ENCODE results near the gene TMEM217.

TMEM217 gene

DNA sequence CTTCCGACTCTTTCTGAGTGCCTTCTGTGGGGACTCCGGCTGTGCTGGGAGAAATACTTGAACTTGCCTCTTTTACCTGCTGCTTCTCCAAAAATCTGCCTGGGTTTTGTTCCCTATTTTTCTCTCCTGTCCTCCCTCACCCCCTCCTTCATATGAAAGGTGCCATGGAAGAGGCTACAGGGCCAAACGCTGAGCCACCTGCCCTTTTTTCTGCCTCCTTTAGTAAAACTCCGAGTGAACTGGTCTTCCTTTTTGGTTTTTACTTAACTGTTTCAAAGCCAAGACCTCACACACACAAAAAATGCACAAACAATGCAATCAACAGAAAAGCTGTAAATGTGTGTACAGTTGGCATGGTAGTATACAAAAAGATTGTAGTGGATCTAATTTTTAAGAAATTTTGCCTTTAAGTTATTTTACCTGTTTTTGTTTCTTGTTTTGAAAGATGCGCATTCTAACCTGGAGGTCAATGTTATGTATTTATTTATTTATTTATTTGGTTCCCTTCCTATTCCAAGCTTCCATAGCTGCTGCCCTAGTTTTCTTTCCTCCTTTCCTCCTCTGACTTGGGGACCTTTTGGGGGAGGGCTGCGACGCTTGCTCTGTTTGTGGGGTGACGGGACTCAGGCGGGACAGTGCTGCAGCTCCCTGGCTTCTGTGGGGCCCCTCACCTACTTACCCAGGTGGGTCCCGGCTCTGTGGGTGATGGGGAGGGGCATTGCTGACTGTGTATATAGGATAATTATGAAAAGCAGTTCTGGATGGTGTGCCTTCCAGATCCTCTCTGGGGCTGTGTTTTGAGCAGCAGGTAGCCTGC lies 83.2 kb downstream of the TMEM217 start:
- peak overlapping the region; percentile 100 for H3K9ac ChIP-seq (ENCODE audit: low read length)
- peak overlapping the region; percentile 95 for H3K27ac ChIP-seq (ENCODE audit: low read length)
- peak overlapping the region; percentile 95 for H3K4me2 ChIP-seq (ENCODE audit: low read length)

DNA sequence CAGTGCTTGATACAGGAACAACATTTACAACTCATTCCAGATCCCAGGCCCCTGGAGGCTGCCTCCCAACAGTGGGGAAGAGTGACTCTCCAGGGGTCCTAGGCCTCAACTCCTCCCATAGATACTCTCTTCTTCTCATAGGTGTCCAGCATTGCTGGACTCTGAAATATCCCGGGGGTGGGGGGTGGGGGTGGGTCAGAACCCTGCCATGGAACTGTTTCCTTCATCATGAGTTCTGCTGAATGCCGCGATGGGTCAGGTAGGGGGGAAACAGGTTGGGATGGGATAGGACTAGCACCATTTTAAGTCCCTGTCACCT lies 83.8 kb downstream of the TMEM217 start:
- H3K79me2 ChIP-seq (ENCODE audit: low read length) = peaks cover 62% of the 10 kb centered on the region
- peaks cover 64% of the 10 kb centered on the region for H3K36me3 ChIP-seq (replicated peaks; ENCODE audit: low read depth, low read length)
- peaks cover 50% of the 10 kb centered on the region for H3K4me1 ChIP-seq (ENCODE audit: low read length)
- H3K27ac ChIP-seq (ENCODE audit: low read length) = peak overlapping the region; percentile 95
- TF ChIP-seq EZH2phosphoT487 (IDR thresholded peaks at IDR 0.05; ENCODE audit: low read depth) = no peak
- TF ChIP-seq, protein P1, sequence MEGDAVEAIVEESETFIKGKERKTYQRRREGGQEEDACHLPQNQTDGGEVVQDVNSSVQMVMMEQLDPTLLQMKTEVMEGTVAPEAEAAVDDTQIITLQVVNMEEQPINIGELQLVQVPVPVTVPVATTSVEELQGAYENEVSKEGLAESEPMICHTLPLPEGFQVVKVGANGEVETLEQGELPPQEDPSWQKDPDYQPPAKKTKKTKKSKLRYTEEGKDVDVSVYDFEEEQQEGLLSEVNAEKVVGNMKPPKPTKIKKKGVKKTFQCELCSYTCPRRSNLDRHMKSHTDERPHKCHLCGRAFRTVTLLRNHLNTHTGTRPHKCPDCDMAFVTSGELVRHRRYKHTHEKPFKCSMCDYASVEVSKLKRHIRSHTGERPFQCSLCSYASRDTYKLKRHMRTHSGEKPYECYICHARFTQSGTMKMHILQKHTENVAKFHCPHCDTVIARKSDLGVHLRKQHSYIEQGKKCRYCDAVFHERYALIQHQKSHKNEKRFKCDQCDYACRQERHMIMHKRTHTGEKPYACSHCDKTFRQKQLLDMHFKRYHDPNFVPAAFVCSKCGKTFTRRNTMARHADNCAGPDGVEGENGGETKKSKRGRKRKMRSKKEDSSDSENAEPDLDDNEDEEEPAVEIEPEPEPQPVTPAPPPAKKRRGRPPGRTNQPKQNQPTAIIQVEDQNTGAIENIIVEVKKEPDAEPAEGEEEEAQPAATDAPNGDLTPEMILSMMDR (IDR thresholded peaks at IDR 0.05; ENCODE audit: low read depth, low read length) = no peak
- H3K4me2 ChIP-seq (ENCODE audit: low read length) = peak overlapping the region; percentile 95
- no peaks in the 10 kb centered on the region for H3K9me3 ChIP-seq (ENCODE audit: insufficient read depth, low read length)
- H2AFZ ChIP-seq (ENCODE audit: low read depth, low read length) = no peak overlapping the region
- H4K20me1 ChIP-seq (ENCODE audit: insufficient read depth, low read length) = peaks cover 39% of the 10 kb centered on the region
- H3K9ac ChIP-seq (ENCODE audit: low read length) = peak overlapping the region; percentile 100
- H3K4me3 ChIP-seq (ENCODE audit: low read length) = peak overlapping the region; percentile 89
- no peaks in the 10 kb centered on the region for H3K27me3 ChIP-seq (ENCODE audit: low read depth, low read length)

More for the DNA sequence above, 83.2 kb downstream of the TMEM217 start:
- H4K20me1 ChIP-seq (ENCODE audit: insufficient read depth, low read length) = peaks cover 39% of the 10 kb centered on the region
- peaks cover 50% of the 10 kb centered on the region for H3K4me1 ChIP-seq (ENCODE audit: low read length)
- H2AFZ ChIP-seq (ENCODE audit: low read depth, low read length) = no peak overlapping the region
- H3K9me3 ChIP-seq (ENCODE audit: insufficient read depth, low read length) = no peaks in the 10 kb centered on the region
- peaks cover 59% of the 10 kb centered on the region for H3K79me2 ChIP-seq (ENCODE audit: low read length)
- TF ChIP-seq, protein P1 (IDR thresholded peaks at IDR 0.05; ENCODE audit: low read depth, low read length) = no peak
- TF ChIP-seq EZH2phosphoT487 (IDR thresholded peaks at IDR 0.05; ENCODE audit: low read depth) = no peak
- peaks cover 64% of the 10 kb centered on the region for H3K36me3 ChIP-seq (replicated peaks; ENCODE audit: low read depth, low read length)
- no peaks in the 10 kb centered on the region for H3K27me3 ChIP-seq (ENCODE audit: low read depth, low read length)
- H3K4me3 ChIP-seq (ENCODE audit: low read length) = peak overlapping the region; percentile 89

DNA sequence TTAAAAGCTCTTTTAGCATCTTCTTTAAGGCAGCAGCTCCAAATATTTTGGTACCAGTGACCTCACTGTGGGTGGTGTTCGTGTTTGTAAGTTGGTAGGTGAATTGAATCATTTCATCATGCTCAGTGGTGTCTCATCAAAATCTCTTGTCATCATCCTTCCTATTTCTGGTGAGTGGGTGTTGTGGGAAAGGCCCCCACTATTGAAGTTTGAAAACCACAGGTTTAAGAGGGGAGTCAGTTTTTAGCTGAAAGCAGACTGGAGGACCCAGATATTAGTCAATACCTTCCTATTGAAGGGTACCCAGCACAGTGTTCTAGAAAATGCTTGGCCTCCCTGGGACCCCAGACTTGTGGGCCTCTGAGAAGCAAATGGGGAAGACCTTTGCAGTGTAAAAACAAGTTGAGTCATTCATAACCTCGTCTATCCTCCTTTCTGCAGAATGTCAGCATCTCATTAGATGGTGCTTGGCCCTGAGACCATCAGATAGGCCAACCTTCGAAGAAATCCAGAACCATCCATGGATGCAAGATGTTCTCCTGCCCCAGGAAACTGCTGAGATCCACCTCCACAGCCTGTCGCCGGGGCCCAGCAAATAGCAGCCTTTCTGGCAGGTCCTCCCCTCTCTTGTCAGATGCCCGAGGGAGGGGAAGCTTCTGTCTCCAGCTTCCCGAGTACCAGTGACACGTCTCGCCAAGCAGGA lies 84.3 kb downstream of the TMEM217 start:
- Histone ChIP-seq H3K79me2 (ENCODE audit: low read length) (peaks cover 67% of the 10 kb centered on the region), H3K9me3 (ENCODE audit: insufficient read depth, low read length) (no peaks in the 10 kb centered on the region), H3K36me3 (replicated peaks; ENCODE audit: low read depth, low read length) (peaks cover 64% of the 10 kb centered on the region), H3K9ac (ENCODE audit: low read length) (peak overlapping the region; percentile 100), H2AFZ (ENCODE audit: low read depth, low read length) (no peak overlapping the region), H3K4me3 (ENCODE audit: low read length) (peak overlapping the region; percentile 89), H4K20me1 (ENCODE audit: insufficient read depth, low read length) (peaks cover 39% of the 10 kb centered on the region), H3K27ac (ENCODE audit: low read length) (peak overlapping the region; percentile 95), H3K27me3 (ENCODE audit: low read depth, low read length) (no peaks in the 10 kb centered on the region), H3K4me1 (ENCODE audit: low read length) (peaks cover 50% of the 10 kb centered on the region), H3K4me2 (ENCODE audit: low read length) (peak overlapping the region; percentile 95)
- no peak for TF ChIP-seq EZH2phosphoT487 (IDR thresholded peaks at IDR 0.05; ENCODE audit: low read depth)
- TF ChIP-seq, protein P1 (IDR thresholded peaks at IDR 0.05; ENCODE audit: low read depth, low read length) = no peak

DNA sequence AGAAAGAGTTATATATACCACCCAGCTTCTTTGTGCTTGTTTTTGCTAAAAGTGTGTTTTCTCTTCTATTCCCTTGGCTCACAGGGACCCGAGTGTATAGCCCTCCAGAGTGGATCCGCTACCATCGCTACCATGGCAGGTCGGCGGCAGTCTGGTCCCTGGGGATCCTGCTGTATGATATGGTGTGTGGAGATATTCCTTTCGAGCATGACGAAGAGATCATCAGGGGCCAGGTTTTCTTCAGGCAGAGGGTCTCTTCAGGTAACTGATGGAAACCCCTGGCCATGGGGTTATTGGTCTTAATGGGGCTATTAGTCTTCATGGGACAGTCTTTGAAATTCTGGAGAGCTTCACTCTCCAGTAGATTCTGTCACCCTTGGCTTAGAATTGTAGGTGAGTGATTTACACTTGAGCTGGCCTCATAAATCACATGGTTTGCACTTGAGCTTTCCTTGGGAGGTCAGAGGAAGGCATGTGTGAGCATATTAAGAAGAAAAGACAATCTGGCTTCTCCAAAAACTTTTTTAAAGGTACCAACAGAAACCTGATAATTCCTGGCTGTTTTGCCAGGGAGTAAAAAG lies 84.9 kb downstream of the TMEM217 start:
- no peaks in the 10 kb centered on the region for H3K9me3 ChIP-seq (ENCODE audit: insufficient read depth, low read length)
- H4K20me1 ChIP-seq (ENCODE audit: insufficient read depth, low read length) = peaks cover 39% of the 10 kb centered on the region
- H3K9ac ChIP-seq (ENCODE audit: low read length) = peak overlapping the region; percentile 100
- H2AFZ ChIP-seq (ENCODE audit: low read depth, low read length) = no peak overlapping the region
- TF ChIP-seq EZH2phosphoT487 (IDR thresholded peaks at IDR 0.05; ENCODE audit: low read depth) = no peak
- TF ChIP-seq, protein P1 (IDR thresholded peaks at IDR 0.05; ENCODE audit: low read depth, low read length) = no peak
- peak overlapping the region; percentile 89 for H3K4me3 ChIP-seq (ENCODE audit: low read length)
- H3K79me2 ChIP-seq (ENCODE audit: low read length) = peaks cover 74% of the 10 kb centered on the region
- H3K4me2 ChIP-seq (ENCODE audit: low read length) = peak overlapping the region; percentile 95
- peaks cover 64% of the 10 kb centered on the region for H3K36me3 ChIP-seq (replicated peaks; ENCODE audit: low read depth, low read length)
- peak overlapping the region; percentile 95 for H3K27ac ChIP-seq (ENCODE audit: low read length)
- no peaks in the 10 kb centered on the region for H3K27me3 ChIP-seq (ENCODE audit: low read depth, low read length)
- H3K4me1 ChIP-seq (ENCODE audit: low read length) = peaks cover 56% of the 10 kb centered on the region

Measured in OCI-LY3 (cell line).